B cell (primary cell): ENCODE data around the gene ERBB4.

Source experiments
- EZH2 ChIP-seq: IDR thresholded peaks from 2 replicates; pipeline ENCODE4 v1.6.1; 2012; ENCODE audit warnings: borderline replicate concordance, low read depth, mild to moderate bottlenecking, moderate library complexity, low read length; ENCODE audit not compliant: insufficient read depth, poor library complexity, severe bottlenecking
- TF ChIP-seq, protein P1 (sequence below): fragments of 200-600 bp; IDR thresholded peaks from one replicate; pipeline ENCODE4 v1.8.0; 2022; ENCODE audit warnings: antibody characterized with exemption, mild to moderate bottlenecking

DNA sequence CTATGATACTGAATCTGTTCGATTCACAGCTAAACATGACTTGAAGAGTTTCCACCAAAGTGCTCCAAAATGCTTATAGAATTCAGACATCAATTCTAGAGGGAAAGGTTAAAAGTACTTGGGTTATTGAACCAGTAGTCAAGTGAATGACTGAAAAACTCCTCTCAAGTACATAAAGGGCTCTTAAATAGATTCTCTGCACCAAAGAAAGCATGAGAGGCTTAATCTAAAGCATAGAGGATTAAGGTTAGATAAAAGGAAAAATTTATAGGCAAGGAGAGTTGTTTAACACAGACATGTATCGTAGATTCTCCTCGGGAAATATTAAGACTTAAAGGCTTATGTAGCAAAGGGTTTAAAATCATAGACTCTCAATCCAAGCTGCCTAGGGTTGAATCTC, 701.4 kb downstream of the ERBB4 start:
- TF ChIP-seq, protein P1, sequence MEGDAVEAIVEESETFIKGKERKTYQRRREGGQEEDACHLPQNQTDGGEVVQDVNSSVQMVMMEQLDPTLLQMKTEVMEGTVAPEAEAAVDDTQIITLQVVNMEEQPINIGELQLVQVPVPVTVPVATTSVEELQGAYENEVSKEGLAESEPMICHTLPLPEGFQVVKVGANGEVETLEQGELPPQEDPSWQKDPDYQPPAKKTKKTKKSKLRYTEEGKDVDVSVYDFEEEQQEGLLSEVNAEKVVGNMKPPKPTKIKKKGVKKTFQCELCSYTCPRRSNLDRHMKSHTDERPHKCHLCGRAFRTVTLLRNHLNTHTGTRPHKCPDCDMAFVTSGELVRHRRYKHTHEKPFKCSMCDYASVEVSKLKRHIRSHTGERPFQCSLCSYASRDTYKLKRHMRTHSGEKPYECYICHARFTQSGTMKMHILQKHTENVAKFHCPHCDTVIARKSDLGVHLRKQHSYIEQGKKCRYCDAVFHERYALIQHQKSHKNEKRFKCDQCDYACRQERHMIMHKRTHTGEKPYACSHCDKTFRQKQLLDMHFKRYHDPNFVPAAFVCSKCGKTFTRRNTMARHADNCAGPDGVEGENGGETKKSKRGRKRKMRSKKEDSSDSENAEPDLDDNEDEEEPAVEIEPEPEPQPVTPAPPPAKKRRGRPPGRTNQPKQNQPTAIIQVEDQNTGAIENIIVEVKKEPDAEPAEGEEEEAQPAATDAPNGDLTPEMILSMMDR = no peak
- no peak for TF ChIP-seq EZH2
